ENCODE measurements around the gene HYKK. TPM values are rescaled to one million over a fixed set of nuclear protein-coding genes. Genes with fewer than 3 reads are reported as not detected.

Gene HYKK
- total and polyA plus RNA-seq, 9 of the 15 experiments (the other 6 are each of a cell fraction or from before 2014, with no cell fraction given), result 1.9 to 6.1 (median 4.3) TPM

GRCh38 chr15:78565097-78565950, 57.9 kb downstream of the HYKK start, which contains the start of gene CHRNA5 (continued):
- TF ChIP-seq NUFIP1 (IDR thresholded peaks at IDR 0.05; ENCODE audit: partially characterized antibody) (no peak), ZNF41 (CRISPR knock-in tag; conservative IDR thresholded peaks at IDR 0.05) (no peak), POLR2AphosphoS5 (IDR thresholded peaks at IDR 0.05; ENCODE audit: control insufficient read depth, insufficient read depth, low read depth, low read length) (peak; percentile 34), YY1 (IDR thresholded peaks at IDR 0.05; ENCODE audit: borderline replicate concordance in 1 of 3, control insufficient read depth in 1 of 3, extremely low read depth in 1 of 3, insufficient read depth in 3 of 3, insufficient read length in 1 of 3, insufficient replicate concordance in 2 of 3, low read depth in 1 of 3, low read length in 2 of 3) (peak in 2 of 3 experiments; percentile 43 to 49), HIVEP1 (CRISPR knock-in tag; IDR thresholded peaks at IDR 0.05) (no peak), THAP7 (CRISPR knock-in tag; IDR thresholded peaks at IDR 0.05) (0 out of 2 replicates have a peak, but pooled peaks have one; percentile 12), BRF2 (IDR thresholded peaks at IDR 0.05; ENCODE audit: borderline replicate concordance, insufficient read depth, insufficient read length) (no peak), CBFA2T2 (conservative IDR thresholded peaks at IDR 0.05) (peak; percentile 36; the same call in 1 of the 2 replicates), THRAP3 (IDR thresholded peaks at IDR 0.05; ENCODE audit: borderline replicate concordance) (no peak), ZNF23 (CRISPR knock-in tag; IDR thresholded peaks at IDR 0.05) (no peak), L3MBTL2 (IDR thresholded peaks at IDR 0.05) (peak; percentile 63), ZNF165 (CRISPR knock-in tag; IDR thresholded peaks at IDR 0.05; ENCODE audit: borderline replicate concordance) (no peak), TRIM24 (IDR thresholded peaks at IDR 0.05) (0 out of 4 replicates have a peak, but pooled peaks of 1 of the 2 experiments have one; percentile 32), HMBOX1 (IDR thresholded peaks at IDR 0.05) (no peak), TAF15 (IDR thresholded peaks at IDR 0.05; ENCODE audit: low read depth, low read length) (no peak), DPF2 (IDR thresholded peaks at IDR 0.05) (peak; percentile 69; the same call in 1 of the 2 replicates), GATAD2B (IDR thresholded peaks at IDR 0.05; ENCODE audit: borderline replicate concordance) (peak; percentile 81)
- TF ChIP-seq, protein P1, sequence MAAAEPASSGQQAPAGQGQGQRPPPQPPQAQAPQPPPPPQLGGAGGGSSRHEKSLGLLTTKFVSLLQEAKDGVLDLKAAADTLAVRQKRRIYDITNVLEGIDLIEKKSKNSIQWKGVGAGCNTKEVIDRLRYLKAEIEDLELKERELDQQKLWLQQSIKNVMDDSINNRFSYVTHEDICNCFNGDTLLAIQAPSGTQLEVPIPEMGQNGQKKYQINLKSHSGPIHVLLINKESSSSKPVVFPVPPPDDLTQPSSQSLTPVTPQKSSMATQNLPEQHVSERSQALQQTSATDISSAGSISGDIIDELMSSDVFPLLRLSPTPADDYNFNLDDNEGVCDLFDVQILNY (CRISPR knock-in tag; IDR thresholded peaks at IDR 0.05), result no peak
- TF ChIP-seq, protein P2, sequence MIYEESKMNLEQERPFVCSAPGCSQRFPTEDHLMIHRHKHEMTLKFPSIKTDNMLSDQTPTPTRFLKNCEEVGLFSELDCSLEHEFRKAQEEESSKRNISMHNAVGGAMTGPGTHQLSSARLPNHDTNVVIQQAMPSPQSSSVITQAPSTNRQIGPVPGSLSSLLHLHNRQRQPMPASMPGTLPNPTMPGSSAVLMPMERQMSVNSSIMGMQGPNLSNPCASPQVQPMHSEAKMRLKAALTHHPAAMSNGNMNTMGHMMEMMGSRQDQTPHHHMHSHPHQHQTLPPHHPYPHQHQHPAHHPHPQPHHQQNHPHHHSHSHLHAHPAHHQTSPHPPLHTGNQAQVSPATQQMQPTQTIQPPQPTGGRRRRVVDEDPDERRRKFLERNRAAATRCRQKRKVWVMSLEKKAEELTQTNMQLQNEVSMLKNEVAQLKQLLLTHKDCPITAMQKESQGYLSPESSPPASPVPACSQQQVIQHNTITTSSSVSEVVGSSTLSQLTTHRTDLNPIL (CRISPR knock-in tag; IDR thresholded peaks at IDR 0.05), result no peak
- TF ChIP-seq, protein P3, sequence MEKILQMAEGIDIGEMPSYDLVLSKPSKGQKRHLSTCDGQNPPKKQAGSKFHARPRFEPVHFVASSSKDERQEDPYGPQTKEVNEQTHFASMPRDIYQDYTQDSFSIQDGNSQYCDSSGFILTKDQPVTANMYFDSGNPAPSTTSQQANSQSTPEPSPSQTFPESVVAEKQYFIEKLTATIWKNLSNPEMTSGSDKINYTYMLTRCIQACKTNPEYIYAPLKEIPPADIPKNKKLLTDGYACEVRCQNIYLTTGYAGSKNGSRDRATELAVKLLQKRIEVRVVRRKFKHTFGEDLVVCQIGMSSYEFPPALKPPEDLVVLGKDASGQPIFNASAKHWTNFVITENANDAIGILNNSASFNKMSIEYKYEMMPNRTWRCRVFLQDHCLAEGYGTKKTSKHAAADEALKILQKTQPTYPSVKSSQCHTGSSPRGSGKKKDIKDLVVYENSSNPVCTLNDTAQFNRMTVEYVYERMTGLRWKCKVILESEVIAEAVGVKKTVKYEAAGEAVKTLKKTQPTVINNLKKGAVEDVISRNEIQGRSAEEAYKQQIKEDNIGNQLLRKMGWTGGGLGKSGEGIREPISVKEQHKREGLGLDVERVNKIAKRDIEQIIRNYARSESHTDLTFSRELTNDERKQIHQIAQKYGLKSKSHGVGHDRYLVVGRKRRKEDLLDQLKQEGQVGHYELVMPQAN (IDR thresholded peaks at IDR 0.05; ENCODE audit: borderline replicate concordance), result no peak
